NCI-H345 treated with DMSO at 0.1 percent for 48 hours (cell line): Measurements from ENCODE around the gene DDX43.
A peak's percentile ranks its signal among the peaks of the same experiment; 100 is the strongest.
"Not testable (repeated sequence)": the region's sequence is repeated elsewhere in the genome, so short reads cannot be mapped to it uniquely, and the experiment has no call there.

Experiments
- DNase-seq: peaks from one replicate; lab custom pipeline; 2025; ENCODE audit not compliant: unreplicated experiment; lab: John Stamatoyannopoulos, UW

The DDX43 gene

GRCh38 chr6:73388800-73389512 is 5.7 kb upstream of the DDX43 start:
- peak; percentile 19 for DNase-seq

- DNase-seq = no peak
These were observed 4.8 kb upstream of the DDX43 start for GRCh38 chr6:73389854-73390253.

- DNase-seq = no peak
These were observed 3.0 kb upstream of the DDX43 start for GRCh38 chr6:73391675-73392074.

DNA sequence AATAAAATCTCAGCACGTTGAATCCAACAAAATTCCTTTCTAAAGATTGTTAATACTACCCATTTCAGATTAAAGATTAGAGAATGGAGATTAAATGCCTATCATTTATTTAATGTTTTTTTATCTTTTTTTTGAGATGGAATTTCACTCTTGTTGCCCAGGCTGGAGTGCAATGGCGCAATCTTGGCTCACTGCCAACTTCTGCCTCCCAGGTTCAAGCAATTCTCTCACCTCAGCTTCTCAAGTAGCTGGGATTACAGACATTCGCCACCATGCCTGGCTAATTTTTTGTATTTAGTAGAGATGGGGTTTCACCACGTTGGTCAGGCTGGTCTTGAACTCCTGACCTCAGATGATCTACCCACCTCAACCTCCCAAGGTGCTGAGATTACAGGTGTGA is 2.4 kb upstream of the DDX43 start:
- not testable (repeated sequence) for DNase-seq

- no peak for DNase-seq
These were observed 1.4 kb upstream of the DDX43 start for GRCh38 chr6:73393278-73393677.

DNA sequence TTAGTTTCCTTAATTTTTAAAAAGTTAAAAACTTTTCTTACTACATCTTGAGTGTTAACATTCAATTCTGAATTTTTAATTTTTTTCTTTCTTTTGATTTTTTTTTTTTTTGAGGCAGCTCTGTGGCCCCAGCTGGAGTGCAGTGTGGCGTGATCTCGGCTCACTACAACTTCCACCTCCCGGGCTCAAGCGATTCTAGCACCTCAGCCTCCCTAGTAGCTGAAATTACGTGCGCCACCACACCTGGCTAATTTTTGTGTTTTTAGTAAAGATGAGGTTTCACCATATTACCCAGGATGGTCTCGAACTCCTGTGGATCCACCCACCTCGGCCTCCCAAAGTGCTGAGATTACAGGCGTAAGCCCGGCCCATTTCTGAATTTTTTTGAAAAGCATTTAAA is 1.2 kb downstream of the DDX43 start:
- no peak for DNase-seq

DNA sequence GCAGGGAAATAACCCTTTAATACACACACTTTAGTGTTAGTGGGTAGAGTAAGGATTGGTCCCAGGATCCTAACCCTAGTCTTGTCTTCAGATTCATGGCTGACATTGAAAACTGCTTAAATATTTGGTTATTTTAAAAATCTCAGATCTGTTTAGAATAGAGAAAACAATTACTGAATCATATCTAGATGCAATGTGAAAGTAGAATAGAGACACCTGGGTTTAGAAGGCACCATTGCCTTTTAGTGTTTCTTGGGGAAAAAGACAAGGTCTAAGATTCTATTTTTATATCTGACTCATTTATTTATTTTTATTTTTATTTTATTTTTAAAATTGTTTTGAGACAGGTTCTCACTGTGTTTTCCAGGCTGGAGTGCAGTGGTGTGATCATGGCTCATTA is 6.0 kb downstream of the DDX43 start:
- DNase-seq = no peak

GRCh38 chr6:73409395-73409794 is 14.8 kb downstream of the DDX43 start:
- no peak for DNase-seq

- DNase-seq = no peak
These were observed 18.5 kb downstream of the DDX43 start for GRCh38 chr6:73413102-73413501.

DNA sequence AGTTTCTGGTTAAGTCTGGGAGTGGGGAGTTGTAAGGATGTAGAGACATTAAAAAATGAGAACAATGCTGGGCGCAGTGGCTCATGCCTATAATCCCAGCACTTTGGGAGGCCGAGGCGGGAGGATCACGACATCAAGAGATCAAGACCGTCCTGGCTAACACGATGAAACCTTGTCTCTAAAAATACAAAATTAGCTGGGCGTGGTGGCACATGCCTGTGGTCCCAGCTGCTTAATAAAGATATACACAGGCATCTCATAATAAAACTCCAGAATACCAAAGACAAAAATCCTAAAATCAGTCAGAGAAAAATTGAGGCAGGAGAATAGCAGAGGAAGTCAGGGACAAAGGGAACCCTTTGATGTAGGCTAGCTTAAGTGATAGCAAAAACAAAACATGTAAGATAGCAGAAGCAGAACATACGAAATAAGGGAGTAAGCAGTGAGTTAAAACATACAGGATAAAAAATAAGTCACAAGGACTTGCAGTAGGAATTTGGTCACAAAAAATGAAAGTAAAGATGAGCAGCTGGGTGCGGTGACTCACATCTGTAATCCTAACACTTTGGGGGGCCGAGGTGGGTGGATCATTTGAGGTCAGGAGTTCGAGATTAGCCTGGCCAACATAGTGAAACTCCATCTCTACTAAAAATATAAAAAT is 23.6 kb downstream of the DDX43 start:
- no peak for DNase-seq

DNA sequence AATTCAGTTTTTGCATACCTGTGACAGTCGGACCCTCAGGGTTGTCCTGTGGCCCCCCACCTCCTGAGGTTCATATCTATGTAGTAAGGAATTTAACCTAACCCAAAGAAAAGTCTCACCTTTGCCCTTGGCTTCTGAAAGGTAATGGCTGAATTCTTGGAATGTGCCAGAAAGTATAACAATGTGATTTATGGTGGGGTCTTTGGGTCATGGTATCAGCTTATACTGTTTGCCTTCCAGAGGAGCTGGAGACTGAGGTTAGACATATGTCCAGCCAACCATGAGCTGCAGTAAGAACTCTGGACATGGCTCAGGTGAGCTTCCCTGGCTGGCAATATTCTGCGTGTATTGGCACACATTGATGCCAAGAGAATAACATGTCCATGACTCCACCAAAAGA is 26.9 kb downstream of the DDX43 start:
- no peak for DNase-seq

DNA sequence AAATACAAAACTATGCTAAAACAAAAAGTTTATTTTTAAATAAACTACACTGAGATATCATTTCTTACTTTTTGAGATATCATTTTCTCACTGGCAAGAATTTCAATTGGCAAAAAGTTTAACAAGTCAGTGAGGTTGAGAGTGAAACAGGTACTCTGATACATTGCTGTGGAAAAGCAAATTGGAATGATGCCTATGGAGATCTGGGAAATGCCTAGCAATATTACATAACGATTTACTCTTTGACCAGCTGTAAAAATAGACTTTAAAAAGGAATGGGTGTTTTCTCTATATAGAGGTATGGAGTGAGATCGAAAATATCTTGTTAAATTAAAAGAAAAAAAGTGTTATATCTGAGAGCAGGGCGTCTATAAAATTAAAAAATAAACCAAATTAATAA is 40.6 kb downstream of the DDX43 start:
- no peak for DNase-seq

- no peak for DNase-seq
These were observed 48.9 kb downstream of the DDX43 start for GRCh38 chr6:73443555-73443954.

- DNase-seq = peak; percentile 38
These were observed 56.8 kb downstream of the DDX43 start for GRCh38 chr6:73451223-73452106.

DNA sequence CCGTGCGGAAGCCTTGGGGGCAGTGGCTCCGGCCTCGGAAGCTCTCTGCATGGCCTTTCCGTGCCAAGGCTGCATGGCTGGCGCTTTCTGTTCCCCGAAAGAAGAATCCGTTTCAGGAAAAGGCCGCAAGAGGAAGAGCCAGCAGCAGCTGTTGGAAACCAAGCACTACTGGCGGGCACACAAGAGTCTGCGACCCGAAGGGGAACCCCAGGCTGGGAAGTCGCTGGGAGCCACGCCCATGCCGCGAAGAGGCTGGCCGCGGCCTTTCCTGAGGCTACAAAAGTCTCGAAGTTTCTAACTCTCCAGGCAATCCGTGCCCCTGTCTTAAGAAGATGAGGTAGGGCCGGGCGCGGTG is 57.5 kb downstream of the DDX43 start, which contains the start of gene CGAS:
TSS of gene CGAS (minus strand) at position 191 of the 355 bp plus-strand sequence. CDS start at position 75, 116 bp downstream.
- DNase-seq = no peak

- no peak for DNase-seq
These were observed 61.4 kb downstream of the DDX43 start for GRCh38 chr6:73455865-73456629.

DNA sequence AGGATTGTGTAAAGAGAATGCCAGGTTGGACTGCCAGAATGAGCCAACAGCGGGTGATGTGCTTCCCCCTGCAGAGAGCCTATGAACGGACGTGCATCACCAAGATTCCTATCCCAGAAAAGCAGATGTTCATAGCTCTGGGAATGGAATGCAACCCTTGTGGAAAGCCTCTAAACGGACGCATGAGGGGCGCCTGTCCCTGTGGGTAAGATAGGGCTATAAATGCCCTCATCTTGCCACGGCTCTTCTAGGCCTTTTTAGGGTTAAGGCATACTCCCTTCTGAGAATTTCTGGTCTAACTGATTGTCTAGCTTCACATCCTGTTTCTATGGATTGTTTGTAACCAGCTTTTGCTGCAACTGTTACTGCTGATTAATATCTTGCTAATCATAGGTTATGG is 64.8 kb downstream of the DDX43 start:
- not testable (repeated sequence) for DNase-seq

- no peak for DNase-seq
These were observed 65.4 kb downstream of the DDX43 start for GRCh38 chr6:73460056-73460455.

GRCh38 chr6:73461537-73462350 is 67.1 kb downstream of the DDX43 start, which contains the start of gene MTO1:
MTO1 (plus strand) TSS chr6:73461737; CDS start chr6:73461855, 118 bp downstream.
- DNase-seq = peak; percentile 87
